T-helper 1 cell (primary cell): Measurements from ENCODE around the gene TMEM121B.
A peak's percentile ranks its signal among the peaks of the same experiment; 100 is the strongest.

ENCODE experiments used
- DNase-seq, 5 donors: peaks; one replicate each; pipeline ENCODE4 v3.0.0-alpha.2; 2012 to 2020

The TMEM121B gene

GRCh38 chr22:17137861-17138425, 16.8 kb upstream of the TMEM121B start:
- DNase-seq = no peak

- no peak for DNase-seq
Observed at GRCh38 chr22:17137170-17137569, 16.0 kb upstream of the TMEM121B start.

GRCh38 chr22:17135153-17135760, 14.1 kb upstream of the TMEM121B start:
- DNase-seq = no peak

- no peak for DNase-seq
Observed at GRCh38 chr22:17133137-17133536, 12.0 kb upstream of the TMEM121B start.

- no peak for DNase-seq
Observed at GRCh38 chr22:17132112-17132511, 11.0 kb upstream of the TMEM121B start.

GRCh38 chr22:17131686-17132085, 10.5 kb upstream of the TMEM121B start:
- DNase-seq = no peak

GRCh38 chr22:17130199-17130598, 9.0 kb upstream of the TMEM121B start:
- no peak for DNase-seq

DNA sequence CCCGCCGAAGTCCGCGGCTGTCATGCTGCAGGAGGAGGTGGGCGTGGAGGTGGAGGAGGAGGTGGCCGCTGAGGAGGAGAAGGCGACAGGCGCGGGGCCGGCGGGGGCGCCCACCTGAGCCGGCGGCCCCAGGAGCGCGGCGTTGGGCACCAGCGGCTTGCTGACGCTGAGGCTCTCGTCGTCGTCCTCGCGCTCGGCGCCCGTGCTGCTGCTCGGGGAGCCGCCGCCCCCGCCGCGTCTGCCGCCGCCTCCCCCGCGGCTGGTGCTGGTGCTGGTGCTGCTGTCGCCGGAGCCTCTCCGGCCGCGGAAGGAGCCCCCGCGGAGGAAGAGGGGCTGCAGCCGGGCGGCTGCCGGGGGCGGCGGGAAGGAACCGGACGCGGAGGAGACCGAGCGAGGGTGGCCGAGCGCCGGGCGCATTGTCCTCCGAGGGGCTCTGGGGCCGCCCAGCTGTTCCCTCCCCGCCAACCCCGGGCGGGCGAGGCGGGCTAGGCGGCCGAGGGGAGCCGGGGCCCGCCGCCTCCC, 388 bp downstream of the TMEM121B start:
- DNase-seq = peak in 1 of 5 donors; percentile 18

DNA sequence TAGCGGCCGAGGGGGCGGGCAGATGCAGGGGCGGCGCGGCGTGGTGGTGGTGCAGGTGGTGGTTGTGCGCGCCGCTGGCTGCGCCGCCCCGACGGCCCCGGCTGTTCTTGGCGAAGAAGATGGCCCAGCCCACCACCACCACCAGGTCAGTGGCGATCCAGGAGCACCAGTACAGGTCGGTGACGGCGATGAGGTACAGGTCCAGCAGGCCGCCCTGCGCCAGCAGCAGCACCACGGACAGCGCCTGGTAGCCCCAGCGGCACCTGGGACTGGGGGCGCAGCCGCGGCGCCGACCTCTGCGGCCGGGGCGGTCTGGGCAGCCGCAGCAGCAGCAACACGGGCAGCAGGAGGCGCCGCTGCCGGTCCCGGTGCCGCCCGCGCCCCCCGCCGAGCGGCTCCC, 879 bp downstream of the TMEM121B start:
- DNase-seq = peak; percentile 27 to 55 (median 41)

DNA sequence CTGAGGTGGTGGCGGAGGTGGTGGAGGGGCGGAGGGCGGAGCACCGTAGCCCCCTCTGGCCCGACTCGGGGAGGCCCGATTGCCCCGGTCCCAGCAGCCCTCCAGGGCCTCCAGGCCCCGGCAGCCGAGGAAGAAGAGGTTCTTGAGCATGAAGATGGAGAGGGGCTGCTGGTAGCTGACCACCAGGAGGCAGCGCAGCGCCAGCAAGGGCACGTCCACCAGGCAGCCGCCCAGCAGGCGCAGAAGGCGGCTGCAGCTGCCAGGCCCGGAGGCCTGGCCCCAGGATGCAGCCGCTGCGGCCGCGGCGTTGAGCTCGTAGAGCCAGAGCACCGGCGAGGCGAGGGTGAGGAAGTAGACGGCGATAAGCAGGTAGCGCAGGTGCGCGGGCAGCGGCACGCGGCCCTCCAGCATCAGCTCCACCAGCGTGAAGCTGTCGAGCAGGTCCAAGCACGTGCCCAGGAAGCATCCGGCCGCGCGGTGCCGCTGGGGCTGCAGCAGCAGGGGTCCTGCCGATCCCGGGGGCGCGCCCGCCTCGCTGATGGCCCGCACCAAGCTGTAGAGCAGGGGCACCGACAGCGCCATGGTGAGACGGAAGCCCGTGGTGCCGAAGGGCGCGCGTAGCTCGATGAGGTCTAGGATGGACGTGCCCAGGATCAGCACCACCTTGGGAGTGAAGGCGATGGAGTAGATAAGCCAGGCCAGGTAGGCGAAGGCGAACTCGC, 1.5 kb downstream of the TMEM121B start:
- DNase-seq = no peak

- no peak for DNase-seq
Observed at GRCh38 chr22:17118342-17118741, 2.8 kb downstream of the TMEM121B start.

DNA sequence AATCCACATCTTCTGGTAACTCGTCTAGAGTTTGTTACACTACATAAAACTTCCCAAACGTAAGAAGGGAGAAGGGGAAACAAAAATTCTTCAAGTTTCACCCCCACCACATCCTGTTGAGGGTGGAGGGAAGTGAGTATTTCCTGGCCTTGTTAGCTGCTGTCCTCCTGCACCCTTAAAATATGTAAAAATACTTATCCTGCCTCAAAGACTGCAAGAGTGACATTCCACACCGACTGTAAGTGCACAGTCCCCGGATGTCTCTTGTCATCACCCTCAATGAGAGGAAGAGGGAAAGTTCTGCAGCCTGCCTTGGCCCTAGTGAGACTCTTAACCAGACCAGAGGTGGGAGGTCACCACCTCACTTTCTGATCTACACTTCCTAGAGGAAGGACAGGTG, 3.3 kb downstream of the TMEM121B start:
- DNase-seq = peak in 1 of 5 donors; percentile 37

DNA sequence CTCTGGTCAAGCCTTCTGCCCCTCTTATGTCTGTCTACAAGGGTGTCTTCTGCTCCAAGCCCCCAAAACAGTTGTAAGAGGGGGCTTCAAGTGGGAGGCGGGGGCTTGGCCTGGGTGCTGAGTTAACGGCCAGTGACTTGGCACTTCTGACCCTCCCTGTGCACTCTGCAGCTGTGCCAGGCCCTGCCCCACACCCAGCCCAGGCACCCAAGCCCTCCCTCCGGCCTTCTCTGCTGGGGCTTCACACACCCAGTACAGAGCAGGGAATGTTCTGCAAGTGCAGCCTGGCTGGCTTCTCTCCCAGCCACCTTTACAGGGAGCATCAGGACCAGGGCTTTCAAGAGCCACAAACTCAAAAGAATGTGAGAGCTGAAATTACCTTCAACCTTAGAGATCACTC, 3.8 kb downstream of the TMEM121B start:
- DNase-seq = no peak

GRCh38 chr22:17116572-17117330, 4.4 kb downstream of the TMEM121B start:
- no peak for DNase-seq

DNA sequence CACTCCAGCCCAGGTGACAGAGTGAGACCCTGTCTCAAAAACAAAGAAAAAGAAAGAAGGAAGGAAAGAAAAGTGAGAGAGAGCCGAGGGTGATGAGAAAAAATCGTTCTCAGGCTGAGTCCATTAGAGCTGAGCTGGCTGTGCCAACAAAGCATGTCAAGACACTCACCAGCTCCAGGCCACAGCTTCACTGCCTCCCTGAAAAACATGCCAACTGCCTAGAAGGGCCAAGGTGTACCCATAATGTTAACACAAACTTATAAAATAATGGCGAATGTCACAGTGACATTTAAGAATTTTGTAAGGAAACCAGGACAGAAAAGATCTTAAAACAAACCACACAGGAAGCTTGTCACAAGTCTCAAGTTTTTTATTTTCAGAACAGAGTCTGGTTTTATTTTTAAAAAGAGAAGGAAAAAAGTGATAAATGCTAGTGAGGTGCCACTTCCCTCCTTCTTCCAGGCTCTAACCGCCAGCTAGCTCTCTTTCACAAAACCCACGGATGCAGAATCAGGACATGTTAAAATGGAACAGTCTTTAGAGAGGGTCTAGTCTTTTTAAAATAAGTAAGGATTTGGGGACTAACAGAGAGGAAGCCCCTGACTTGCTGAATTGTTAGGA, 5.1 kb downstream of the TMEM121B start:
- DNase-seq = no peak

GRCh38 chr22:17115236-17115635, 5.9 kb downstream of the TMEM121B start:
- DNase-seq = no peak

GRCh38 chr22:17114898-17115235, 6.3 kb downstream of the TMEM121B start:
- DNase-seq = no peak

GRCh38 chr22:17114173-17114897, 6.8 kb downstream of the TMEM121B start:
- DNase-seq = no peak

- DNase-seq = no peak
Observed at GRCh38 chr22:17113600-17113999, 7.6 kb downstream of the TMEM121B start.

GRCh38 chr22:17112491-17113042, 8.6 kb downstream of the TMEM121B start:
- no peak for DNase-seq

DNA sequence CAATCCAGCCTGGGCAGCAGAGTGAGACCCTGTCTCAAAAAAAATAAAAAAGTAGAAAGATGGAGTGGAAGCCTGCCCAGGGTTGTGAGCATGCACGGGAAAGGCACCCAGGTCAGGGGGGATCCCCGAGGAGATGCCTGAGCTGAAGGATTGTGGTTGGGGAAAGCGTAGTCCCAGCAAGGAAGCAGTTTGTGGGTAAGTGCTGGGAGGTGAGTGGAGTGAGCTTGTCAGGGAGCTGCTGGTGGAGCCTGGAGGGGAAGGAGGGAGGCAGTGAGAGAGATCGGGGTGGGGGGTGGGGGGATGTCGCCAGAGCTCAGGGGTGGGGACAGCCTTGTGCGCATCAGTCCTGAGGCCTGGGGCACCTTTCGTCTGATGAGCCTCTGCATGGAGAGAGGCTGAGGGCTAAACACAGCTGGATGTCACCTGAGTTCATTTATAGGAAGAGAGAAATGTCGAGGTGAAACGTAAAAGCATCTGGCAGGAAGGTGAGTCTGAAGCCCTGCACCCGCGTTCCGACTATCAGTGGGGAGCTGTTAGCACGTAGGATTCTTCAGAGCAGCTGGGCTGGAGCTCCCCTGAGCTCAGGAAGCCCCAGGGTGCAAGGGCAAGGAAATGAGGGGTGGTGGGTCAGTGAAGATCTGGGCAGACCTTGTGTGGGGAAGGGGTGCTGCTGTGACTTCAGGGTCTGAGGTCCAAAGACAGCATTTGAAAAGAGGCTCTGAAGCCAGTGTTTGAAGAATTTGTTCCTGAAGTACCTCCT, 10.2 kb downstream of the TMEM121B start:
- no peak for DNase-seq
